HepG2 (cell line): ENCODE measurements around the gene AVPR2. TPM values are rescaled to one million over a fixed set of nuclear protein-coding genes. Genes with fewer than 3 reads are reported as not detected.

Experiments
- ATAC-seq: fragments of 200-7000 bp; cut with Tn5 transposase; 3 replicates; pipeline ENCODE4 v1.9.1; 2020; ENCODE audit warnings: mild to moderate bottlenecking, moderate library complexity
- BruUV-seq: library from RNA; stranded (reverse); fragments of 400-500 nt; replicated peaks from 2 replicates; lab custom pipeline; 2021; lab: Mats Ljungman, UMichigan
- CTCF ChIA-PET: fragments of 300-600 bp; formaldehyde crosslinking; extraction: SDS; loops from one replicate; lab custom pipeline; 2021; ENCODE audit warnings: low total read pairs, inconsistent platforms, low intra/inter-chr PET ratio; lab: Yijun Ruan, JAX
- POLR2A ChIA-PET: fragments of 350-600 bp; sonication (Branson Sonifier 250); formaldehyde crosslinking; loops from one replicate; lab custom pipeline; 2020; ENCODE audit warnings: antibody characterized with exemption, inconsistent platforms; lab: Yijun Ruan, JAX
- DNase-seq: peaks from one replicate; pipeline ENCODE4 v3.0.0-alpha.2; 2015; ENCODE audit warnings: low spot score
- FAIRE-seq: peaks from 3 replicates; lab custom pipeline; 2011; peaks lifted over from hg19 to GRCh38; lab: Jason Lieb, UNC
- H2AFZ ChIP-seq: one replicate; pipeline ENCODE4 v1.6.1; 2011; ENCODE audit warnings: low read length, inconsistent platforms
- H3K27ac ChIP-seq: fragments of 300-600 bp; 3 replicates; pipeline ENCODE4 v1.8.0; 2011; ENCODE audit warnings: mixed run types, mild to moderate bottlenecking, mixed read lengths, low read length, inconsistent platforms; ENCODE audit not compliant: insufficient read depth; ENCODE audit errors: extremely low read length
- H3K27me3 ChIP-seq, 2 experiments: fragments of 200-600 bp in 1 of 2; 2 replicates in 1 of 2; 3 replicates in 1 of 2; pipeline versions ENCODE4 v1.6.0 to v1.8.0; 2011; ENCODE audit warnings: low read length in 2 of 2, mild to moderate bottlenecking in 2 of 2, moderate library complexity in 2 of 2, inconsistent platforms in 1 of 2; ENCODE audit not compliant: insufficient read depth in 2 of 2, control insufficient read depth in 1 of 2
- H3K36me3 ChIP-seq, 2 experiments: fragments of 200-600 bp in 1 of 2; replicated peaks in 1 of 2; 2 replicates in 1 of 2; 3 replicates in 1 of 2; pipeline versions ENCODE4 v1.5.1 to v1.8.0; 2011; ENCODE audit warnings: low read length in 2 of 2, inconsistent platforms in 1 of 2; ENCODE audit not compliant: insufficient read depth in 2 of 2, control insufficient read depth in 1 of 2
- H3K4me1 ChIP-seq: 2 replicates; pipeline ENCODE4 v1.5.1; 2012; ENCODE audit warnings: low read length, inconsistent platforms; ENCODE audit not compliant: insufficient read depth
- H3K4me2 ChIP-seq: 2 replicates; pipeline ENCODE4 v1.6.0; 2011; ENCODE audit warnings: low read depth, low read length, inconsistent platforms
- H3K4me3 ChIP-seq, 3 experiments: fragments of 200-600 bp in 1 of 3; sonication (generic), shearing (Covaris generic) in 1 of 3; replicated peaks in 1 of 3; 2 replicates each; pipeline ENCODE4 v1.5.1; 2011 to 2016; ENCODE audit warnings: low read length in 3 of 3, inconsistent platforms in 2 of 3, low read depth in 2 of 3, mild to moderate bottlenecking in 2 of 3, control low read depth in 1 of 3, mixed read lengths in 1 of 3; ENCODE audit not compliant: insufficient read depth in 1 of 3
- H3K79me2 ChIP-seq: one replicate; pipeline ENCODE4 v1.6.1; 2011; ENCODE audit warnings: low read length, inconsistent platforms; ENCODE audit not compliant: insufficient read depth
- H3K9ac ChIP-seq: 2 replicates; pipeline ENCODE4 v1.6.0; 2011; ENCODE audit warnings: mild to moderate bottlenecking, low read depth, low read length, inconsistent platforms; ENCODE audit not compliant: insufficient read depth
- H3K9me3 ChIP-seq: 2 replicates; pipeline ENCODE4 v1.5.1; 2012; ENCODE audit warnings: mild to moderate bottlenecking, low read length
- H4K20me1 ChIP-seq: 2 replicates; pipeline ENCODE4 v1.6.0; 2011; ENCODE audit warnings: inconsistent platforms, mild to moderate bottlenecking, low read length, moderate library complexity; ENCODE audit not compliant: insufficient read depth
- GABPB1 ChIP-seq: IDR thresholded peaks from 2 replicates; pipeline ENCODE4 v1.6.1; 2016; ENCODE audit warnings: mild to moderate bottlenecking, missing genetic modification reagents, moderate library complexity, missing compliant biosample characterization
- MED1 ChIP-seq: sonication (generic); formaldehyde crosslinking; IDR thresholded peaks from 2 replicates; pipeline ENCODE4 v1.4.0; 2020; ENCODE audit warnings: missing genetic modification reagents
- MNT ChIP-seq: fragments of 450-650 bp; IDR thresholded peaks from 2 replicates; pipeline ENCODE4 v1.6.1; 2016
- MXI1 ChIP-seq: IDR thresholded peaks from 3 replicates; pipeline ENCODE4 v1.6.1; 2012; ENCODE audit warnings: low read depth, low read length, inconsistent platforms, borderline replicate concordance
- SP2 ChIP-seq: sonication (generic); formaldehyde crosslinking; IDR thresholded peaks from 2 replicates; pipeline ENCODE4 v1.5.1; 2020; ENCODE audit warnings: mild to moderate bottlenecking, missing genetic modification reagents
- SRSF1 ChIP-seq: fragments of 200-400 bp; formaldehyde crosslinking; optimal IDR thresholded peaks from 2 replicates; pipeline ENCODE3; 2017; ENCODE audit warnings: mild to moderate bottlenecking, low read depth, low read length, moderate library complexity
- WIZ ChIP-seq: sonication (generic); formaldehyde crosslinking; IDR thresholded peaks from 2 replicates; pipeline ENCODE4 v1.5.1; 2020; ENCODE audit warnings: mild to moderate bottlenecking, missing genetic modification reagents
- ZFP91 ChIP-seq: sonication (generic); formaldehyde crosslinking; IDR thresholded peaks from 2 replicates; pipeline ENCODE4 v1.9.0; 2022; ENCODE audit warnings: missing genetic modification reagents, mild to moderate bottlenecking, borderline replicate concordance
- ZFX ChIP-seq: sonication (generic); formaldehyde crosslinking; IDR thresholded peaks from 2 replicates; pipeline ENCODE4 v1.4.0; 2020; ENCODE audit warnings: mild to moderate bottlenecking, low read depth, missing genetic modification reagents, moderate library complexity
- ZNF432 ChIP-seq: sonication (generic); formaldehyde crosslinking; IDR thresholded peaks from 2 replicates; pipeline ENCODE4 v1.5.0; 2020; ENCODE audit warnings: missing genetic modification reagents, mild to moderate bottlenecking, borderline replicate concordance
- ZNF790 ChIP-seq: sonication (generic); formaldehyde crosslinking; IDR thresholded peaks from 2 replicates; pipeline ENCODE4 v1.8.0; 2022; ENCODE audit warnings: missing genetic modification reagents, mild to moderate bottlenecking, borderline replicate concordance
- WGBS: methylation state at CpG from one replicate; pipeline ENCODE4 v1.1.6; 2017; ENCODE audit warnings: low lambda C conversion rate; 5-methylcytosine and 5-hydroxymethylcytosine counted together
- in situ Hi-C: cut with HindIII; loops from 2 replicates; pipeline ENCODE4 v1.10.0; 2017; ENCODE audit warnings: low pct_unique_long_range_greater_than_20kb; ENCODE audit not compliant: extremely low pct_ligation_motif_present
- intact Hi-C: fragments of 100-400 bp; cut with micrococcal nuclease; formaldehyde crosslinking; loops from one replicate; pipeline ENCODE4 v1.10.0; 2022; ENCODE audit not compliant: unreplicated experiment
- polyA plus RNA-seq, 8 experiments: library from polyadenylated mRNA; depleted of rRNA in 3 of 8; stranded (reverse) in 7 of 8; unstranded in 1 of 8; fragments of >200 nt; fragmentation: Illumina TruSeq in 4 of 8; extraction: Trizol in 4 of 8; gene quantifications; 2 replicates each; pipeline versions ENCODE4 v1.2.1 to v1.2.3, GENCODE V29; 2011 to 2016; ENCODE audit warnings: low read depth in 4 of 8, missing spikeins in 1 of 8, mixed read lengths in 1 of 8; ENCODE audit not compliant: insufficient read depth in 1 of 8
- total RNA-seq, 5 experiments: library from RNA; depleted of rRNA; stranded (reverse); fragments of >200 nt; fragmentation: Illumina TruSeq; extraction: Trizol; gene quantifications; 2 replicates each; pipeline ENCODE4 v1.2.3, GENCODE V29; 2016; ENCODE audit warnings: low read depth in 1 of 5
- TF ChIP-seq, protein P1 (sequence below): sonication (generic); formaldehyde crosslinking; IDR thresholded peaks from 2 replicates; pipeline ENCODE4 v1.8.0; 2022; ENCODE audit warnings: low read depth, missing genetic modification reagents
- TF ChIP-seq, protein P2 (sequence below): sonication (generic); formaldehyde crosslinking; conservative IDR thresholded peaks from 2 replicates; pipeline ENCODE4 v1.8.1; 2023; ENCODE audit warnings: missing genetic modification reagents
- TF ChIP-seq, protein P3 (sequence below): sonication (generic); formaldehyde crosslinking; IDR thresholded peaks from 2 replicates; pipeline ENCODE4 v1.4.0; 2020; ENCODE audit warnings: missing genetic modification reagents

The AVPR2 gene
- total and polyA plus RNA-seq, 2 of the 13 experiments (the other 11 are each of a cell fraction or from before 2014, with no cell fraction given): not detected

DNA sequence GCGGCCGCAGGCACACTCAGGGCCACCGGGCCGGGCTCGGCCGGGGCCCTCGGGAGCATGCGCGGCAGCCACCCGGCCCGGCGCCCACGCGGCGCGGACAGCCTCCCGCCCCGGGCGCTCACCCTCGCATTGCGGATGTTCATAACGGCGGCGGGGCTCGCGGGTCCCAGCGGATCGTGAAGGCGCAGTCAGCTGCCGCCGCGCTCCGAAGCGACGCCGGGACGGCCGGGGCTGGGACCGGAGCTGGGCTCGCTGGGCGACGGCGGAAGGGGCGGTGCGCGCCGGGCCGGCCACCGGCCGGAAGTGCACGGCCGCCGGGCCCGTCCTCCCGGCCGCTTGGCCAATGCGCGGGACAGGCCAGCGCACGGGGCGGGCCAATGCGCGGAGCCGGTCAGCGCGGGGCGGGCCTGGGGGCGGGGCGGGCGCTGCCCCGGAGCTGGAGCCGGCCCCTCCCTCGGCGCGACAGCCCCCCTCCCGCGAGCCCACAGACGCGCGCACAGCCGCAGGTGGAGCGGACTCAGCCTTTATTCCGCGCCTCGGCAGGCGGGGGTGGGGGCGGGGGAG, 30.4 kb downstream of the AVPR2 start, which contains the start of gene NAA10 (continued):
- TF ChIP-seq MXI1: peak; percentile 38; the same call in 1 of the 3 replicates
- peak; percentile 30; the same call in 1 of the 2 replicates for TF ChIP-seq ZFX (CRISPR knock-in tag)
- TF ChIP-seq GABPB1: peak; percentile 72
- TF ChIP-seq, protein P1, sequence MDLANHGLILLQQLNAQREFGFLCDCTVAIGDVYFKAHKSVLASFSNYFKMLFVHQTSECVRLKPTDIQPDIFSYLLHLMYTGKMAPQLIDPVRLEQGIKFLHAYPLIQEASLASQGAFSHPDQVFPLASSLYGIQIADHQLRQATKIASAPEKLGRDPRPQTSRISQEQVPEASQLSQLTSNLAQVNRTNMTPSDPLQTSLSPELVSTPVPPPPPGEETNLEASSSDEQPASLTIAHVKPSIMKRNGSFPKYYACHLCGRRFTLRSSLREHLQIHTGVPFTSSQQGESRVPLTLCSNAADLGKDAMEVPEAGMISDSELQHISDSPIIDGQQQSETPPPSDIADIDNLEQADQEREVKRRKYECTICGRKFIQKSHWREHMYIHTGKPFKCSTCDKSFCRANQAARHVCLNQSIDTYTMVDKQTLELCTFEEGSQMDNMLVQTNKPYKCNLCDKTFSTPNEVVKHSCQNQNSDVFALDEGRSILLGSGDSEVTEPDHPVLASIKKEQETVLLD (CRISPR knock-in tag): 0 out of 2 replicates have a peak, but pooled peaks have one; percentile 26
- no peak for TF ChIP-seq ZNF790
- TF ChIP-seq SP2 (CRISPR knock-in tag): peak; percentile 66; the same call in 1 of the 2 replicates
- TF ChIP-seq, all 625 proteins: peak for 11

DNA sequence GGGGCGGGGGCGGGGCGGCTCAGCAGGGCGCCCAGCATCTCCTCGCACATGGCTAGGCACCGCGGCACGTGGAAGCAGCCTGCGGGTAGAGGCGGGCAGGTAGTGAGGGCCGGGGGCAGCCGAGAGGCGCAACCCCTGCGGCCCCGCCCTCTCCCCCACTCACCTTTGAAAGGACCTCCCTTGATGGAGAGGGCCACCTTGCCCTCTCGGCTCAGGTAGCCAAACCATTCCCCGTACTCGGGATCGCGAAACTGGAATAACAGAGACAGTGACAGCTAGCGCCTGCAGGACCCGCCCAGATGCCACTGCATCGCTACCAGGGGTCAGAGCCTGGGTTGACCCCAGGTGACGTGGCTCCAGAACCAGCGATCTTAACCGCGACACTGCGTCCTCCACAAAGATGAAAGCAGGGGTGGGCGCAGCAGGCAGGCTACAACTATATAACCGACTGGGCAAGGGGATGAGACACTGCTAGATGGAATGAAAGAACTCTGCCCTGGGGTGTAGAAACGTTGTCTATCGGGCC, 30.9 kb downstream of the AVPR2 start:
- DNase-seq (no peak), ATAC-seq (peak; percentile 62), FAIRE-seq (no peak)
- CTCF ChIA-PET: no interaction called here
- POLR2A ChIA-PET: interaction anchor here (0.8 to 2.6 kb wide), 7 partner anchors 9 to 208 kb away, joined by 4 to 20 read pairs (median 5); partner anchors contain the start of genes ARHGAP4, HCFC1 and RENBP
- no peaks in the 10 kb centered on the region for H3K27me3 ChIP-seq
- 0 out of 5 replicates have a peak, but pooled peaks cover 0 to 8% of the 10 kb centered on the region in 2 experiments for H3K36me3 ChIP-seq
- peaks cover 9% of the 10 kb centered on the region for H3K79me2 ChIP-seq
- WGBS: 13% methylated on average over 4 of the region's 32 CpGs
- H3K4me3 ChIP-seq: peak overlapping the region in 2 of 3 experiments; percentile 49 to 64; a peak in 5 of 6 replicates
- peak overlapping the region; percentile 64 for H3K27ac ChIP-seq
- in situ Hi-C loops: no loop called here
- peaks cover 5% of the 10 kb centered on the region; the same call in 1 of the 2 replicates for H3K4me1 ChIP-seq
- H3K9me3 ChIP-seq: no peaks in the 10 kb centered on the region
- no peak overlapping the region for H3K9ac ChIP-seq
- no peak overlapping the region for H2AFZ ChIP-seq
- H3K4me2 ChIP-seq: peak overlapping the region; percentile 76
- intact Hi-C loops: no loop called here
- H4K20me1 ChIP-seq: no peaks in the 10 kb centered on the region
- no TSS peak for BruUV-seq
- peak; percentile 61 for TF ChIP-seq MNT
- TF ChIP-seq ZFP91 (CRISPR knock-in tag): 0 out of 2 replicates have a peak, but pooled peaks have one; percentile 14
- TF ChIP-seq, protein P2, sequence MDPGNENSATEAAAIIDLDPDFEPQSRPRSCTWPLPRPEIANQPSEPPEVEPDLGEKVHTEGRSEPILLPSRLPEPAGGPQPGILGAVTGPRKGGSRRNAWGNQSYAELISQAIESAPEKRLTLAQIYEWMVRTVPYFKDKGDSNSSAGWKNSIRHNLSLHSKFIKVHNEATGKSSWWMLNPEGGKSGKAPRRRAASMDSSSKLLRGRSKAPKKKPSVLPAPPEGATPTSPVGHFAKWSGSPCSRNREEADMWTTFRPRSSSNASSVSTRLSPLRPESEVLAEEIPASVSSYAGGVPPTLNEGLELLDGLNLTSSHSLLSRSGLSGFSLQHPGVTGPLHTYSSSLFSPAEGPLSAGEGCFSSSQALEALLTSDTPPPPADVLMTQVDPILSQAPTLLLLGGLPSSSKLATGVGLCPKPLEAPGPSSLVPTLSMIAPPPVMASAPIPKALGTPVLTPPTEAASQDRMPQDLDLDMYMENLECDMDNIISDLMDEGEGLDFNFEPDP (CRISPR knock-in tag): no peak
- TF ChIP-seq ZNF432: no peak
- no peak for TF ChIP-seq SRSF1
- 0 out of 2 replicates have a peak, but pooled peaks have one; percentile 20 for TF ChIP-seq MED1 (CRISPR knock-in tag)
- no peak for TF ChIP-seq WIZ (CRISPR knock-in tag)
- TF ChIP-seq, protein P3, sequence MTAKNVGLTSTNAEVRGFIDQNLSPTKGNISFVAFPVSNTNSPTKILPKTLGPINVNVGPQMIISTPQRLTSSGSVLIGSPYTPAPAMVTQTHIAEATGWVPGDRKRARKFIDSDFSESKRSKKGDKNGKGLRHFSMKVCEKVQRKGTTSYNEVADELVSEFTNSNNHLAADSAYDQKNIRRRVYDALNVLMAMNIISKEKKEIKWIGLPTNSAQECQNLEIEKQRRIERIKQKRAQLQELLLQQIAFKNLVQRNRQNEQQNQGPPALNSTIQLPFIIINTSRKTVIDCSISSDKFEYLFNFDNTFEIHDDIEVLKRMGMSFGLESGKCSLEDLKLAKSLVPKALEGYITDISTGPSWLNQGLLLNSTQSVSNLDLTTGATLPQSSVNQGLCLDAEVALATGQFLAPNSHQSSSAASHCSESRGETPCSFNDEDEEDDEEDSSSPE (CRISPR knock-in tag): no peak
